Retina (tissue), 1 donor: Measurements from ENCODE around the gene FOXP1.

Source experiments
- DNase-seq: peaks from one replicate; pipeline ENCODE4 v3.0.0-alpha.2; 2016

Gene FOXP1

DNA sequence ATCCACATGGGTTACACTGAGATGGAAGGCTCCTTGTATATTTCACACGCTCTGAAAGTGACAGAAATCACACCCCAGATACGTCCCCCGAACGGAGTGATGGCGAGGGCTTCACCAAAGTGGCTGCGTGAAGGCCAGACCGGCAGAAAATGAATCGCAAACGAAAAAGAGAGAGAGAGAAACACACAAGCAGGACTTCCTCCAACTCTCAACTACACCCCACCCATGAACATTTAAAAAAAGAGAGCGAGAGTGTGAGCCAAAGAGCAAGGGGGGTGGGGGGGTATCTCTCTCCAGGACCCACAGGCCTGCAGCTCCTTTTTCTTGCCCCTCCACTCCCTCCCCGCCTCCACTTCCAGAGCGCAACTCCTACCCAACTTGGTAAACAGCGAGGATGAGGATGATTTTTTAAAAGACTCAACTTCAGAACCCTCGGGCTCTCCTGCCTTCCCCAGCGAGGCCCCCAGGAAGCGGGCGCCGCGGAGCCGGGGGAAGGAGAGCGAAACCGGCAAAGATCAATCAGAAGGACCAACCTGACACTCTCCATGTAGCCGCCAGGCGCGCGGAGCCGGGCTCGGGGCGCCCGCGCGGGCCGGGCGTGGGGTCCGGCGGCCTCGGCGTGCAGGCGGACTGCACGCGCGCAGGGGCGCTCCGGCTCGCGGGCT, 519.1 kb downstream of the FOXP1 start:
- DNase-seq: peak; percentile 83

- no peak for DNase-seq
These were observed 519.7 kb downstream of the FOXP1 start for GRCh38 chr3:71063773-71064290.

GRCh38 chr3:71062952-71063772, 520.4 kb downstream of the FOXP1 start:
- no peak for DNase-seq

DNA sequence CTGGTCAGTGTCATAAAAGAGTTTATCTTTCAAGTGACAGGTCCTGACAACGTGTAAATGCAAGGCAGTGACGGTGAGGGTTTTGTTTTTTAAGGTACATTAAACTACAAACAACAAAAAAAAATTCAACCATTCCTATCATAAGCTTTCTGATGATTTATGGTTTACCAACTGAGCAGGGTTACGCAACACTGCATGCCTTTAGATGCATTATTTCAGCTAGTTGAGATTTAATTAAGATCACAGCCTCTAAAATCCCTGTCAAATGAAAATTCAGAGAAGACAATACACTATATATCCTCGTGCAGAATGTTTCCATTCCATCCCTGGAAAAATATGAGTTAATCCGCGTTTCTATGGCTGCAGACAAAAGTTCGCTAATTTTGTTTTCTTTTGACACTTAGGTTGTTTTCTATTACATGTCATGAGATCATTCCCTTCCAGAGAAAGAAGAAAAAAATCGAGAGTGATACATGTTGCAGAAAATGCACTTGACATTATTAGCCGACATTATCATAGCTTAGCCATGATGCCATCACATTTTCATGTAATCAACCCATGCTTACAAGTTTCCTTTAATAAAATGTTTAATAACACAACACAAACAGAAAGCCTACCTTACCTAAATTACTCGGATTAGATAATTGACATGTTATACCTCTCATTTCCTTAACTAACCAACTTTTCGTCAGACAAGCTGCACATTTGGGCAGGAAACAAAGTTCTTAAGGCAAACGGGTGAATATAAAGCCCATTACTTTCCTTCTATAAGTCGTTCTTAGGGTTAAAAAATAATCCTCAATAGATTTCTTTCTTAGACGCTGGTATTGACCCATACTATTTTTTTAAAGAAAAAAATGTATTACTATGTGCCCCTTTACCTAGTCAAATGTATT, 521.2 kb downstream of the FOXP1 start:
- DNase-seq: no peak

DNA sequence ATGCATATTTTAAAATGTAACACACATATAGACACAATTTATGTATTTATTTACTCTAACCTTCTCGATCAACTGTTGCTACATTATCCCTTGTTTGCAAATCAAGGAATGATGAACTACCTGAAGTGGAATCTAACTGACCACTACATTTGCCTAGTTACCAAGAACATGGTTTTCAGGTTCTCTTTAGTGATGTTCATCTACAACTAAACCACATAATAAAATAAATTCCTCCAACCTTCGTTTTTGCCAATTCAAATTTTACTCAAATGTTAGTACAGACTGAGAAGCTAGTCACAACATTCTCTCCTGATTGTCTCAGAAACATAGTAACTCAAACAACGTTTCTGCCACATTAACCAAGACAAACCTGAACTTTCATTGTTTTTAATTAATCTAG, 521.9 kb downstream of the FOXP1 start:
- no peak for DNase-seq

DNA sequence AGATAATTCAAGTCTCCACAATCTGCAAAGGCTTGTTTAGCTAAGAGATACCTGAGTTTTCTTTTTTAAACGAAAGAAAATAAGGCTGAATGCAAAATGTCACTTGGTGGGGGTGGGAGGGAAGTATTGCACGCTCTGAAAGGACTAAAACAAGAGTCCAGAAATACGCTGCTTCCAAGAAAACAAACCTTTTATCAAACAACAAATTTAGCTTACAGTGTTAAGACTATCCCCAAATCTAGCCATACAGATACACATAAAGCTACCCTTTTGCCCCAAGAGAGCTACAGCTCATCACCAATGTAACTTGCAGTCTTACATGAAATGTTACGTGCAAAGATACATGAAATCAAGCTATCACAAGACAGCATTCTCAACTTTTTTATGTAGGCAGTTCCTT, 522.5 kb downstream of the FOXP1 start:
- DNase-seq: no peak

DNA sequence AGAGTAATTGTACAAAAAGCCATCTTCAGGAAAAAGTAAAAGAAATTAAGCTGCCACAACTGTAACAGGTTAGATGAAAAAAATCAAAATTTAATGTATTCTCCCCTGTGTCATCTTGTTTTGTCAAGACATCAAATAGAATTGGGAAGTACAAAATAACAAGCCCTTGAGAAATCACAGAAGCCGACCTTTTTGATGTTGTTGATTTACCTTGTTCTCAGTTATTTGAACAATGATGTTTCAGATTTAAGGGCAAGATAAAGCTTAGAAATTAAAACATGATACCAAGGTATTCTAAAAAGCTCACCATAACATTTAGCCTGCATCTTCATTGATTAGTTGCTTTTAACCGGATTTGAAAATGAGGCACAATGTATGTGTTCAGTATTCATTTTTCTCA, 523.0 kb downstream of the FOXP1 start:
- DNase-seq: no peak

DNA sequence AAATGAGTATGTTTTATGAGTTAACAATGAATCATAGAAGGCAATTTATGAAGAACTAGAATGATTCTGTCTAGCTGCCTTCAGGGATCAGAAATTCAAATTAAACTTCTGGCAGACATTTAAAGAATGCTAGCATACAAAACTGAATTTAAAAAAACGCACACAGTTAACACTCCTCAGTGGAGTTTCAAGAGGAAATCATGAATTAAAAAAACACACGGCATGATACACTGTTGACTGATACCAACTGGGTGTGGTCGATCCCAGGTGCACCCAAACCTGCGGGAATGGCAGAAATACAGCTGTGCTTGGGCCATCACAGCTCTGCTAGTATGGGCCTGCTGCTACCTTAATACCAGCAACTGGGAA, 526.0 kb downstream of the FOXP1 start:
- DNase-seq: no peak

GRCh38 chr3:71056327-71056726, 527.2 kb downstream of the FOXP1 start:
- DNase-seq: no peak

- DNase-seq: no peak
These were observed 528.1 kb downstream of the FOXP1 start for GRCh38 chr3:71055257-71056001.

DNA sequence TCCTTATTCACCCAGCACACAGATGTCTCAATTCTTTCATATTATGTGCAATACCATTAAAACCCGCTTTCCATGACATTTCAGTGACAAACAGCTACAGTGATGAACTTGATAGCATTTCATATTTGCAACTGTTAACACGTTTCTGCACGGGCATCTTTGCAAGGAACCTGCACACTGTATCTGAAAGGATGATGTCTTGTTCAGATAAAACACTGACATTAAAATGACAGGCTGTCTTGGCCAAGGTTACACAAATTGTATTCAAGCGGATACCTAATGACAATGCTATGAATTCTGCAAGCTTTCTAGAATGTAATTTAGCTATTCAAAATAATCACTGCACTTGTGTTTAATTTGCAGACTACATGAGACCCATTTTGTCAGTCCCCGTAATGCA, 529.2 kb downstream of the FOXP1 start:
- DNase-seq: no peak

GRCh38 chr3:71053495-71053894, 530.0 kb downstream of the FOXP1 start:
- no peak for DNase-seq

- no peak for DNase-seq
These were observed 530.8 kb downstream of the FOXP1 start for GRCh38 chr3:71052716-71053115.

DNA sequence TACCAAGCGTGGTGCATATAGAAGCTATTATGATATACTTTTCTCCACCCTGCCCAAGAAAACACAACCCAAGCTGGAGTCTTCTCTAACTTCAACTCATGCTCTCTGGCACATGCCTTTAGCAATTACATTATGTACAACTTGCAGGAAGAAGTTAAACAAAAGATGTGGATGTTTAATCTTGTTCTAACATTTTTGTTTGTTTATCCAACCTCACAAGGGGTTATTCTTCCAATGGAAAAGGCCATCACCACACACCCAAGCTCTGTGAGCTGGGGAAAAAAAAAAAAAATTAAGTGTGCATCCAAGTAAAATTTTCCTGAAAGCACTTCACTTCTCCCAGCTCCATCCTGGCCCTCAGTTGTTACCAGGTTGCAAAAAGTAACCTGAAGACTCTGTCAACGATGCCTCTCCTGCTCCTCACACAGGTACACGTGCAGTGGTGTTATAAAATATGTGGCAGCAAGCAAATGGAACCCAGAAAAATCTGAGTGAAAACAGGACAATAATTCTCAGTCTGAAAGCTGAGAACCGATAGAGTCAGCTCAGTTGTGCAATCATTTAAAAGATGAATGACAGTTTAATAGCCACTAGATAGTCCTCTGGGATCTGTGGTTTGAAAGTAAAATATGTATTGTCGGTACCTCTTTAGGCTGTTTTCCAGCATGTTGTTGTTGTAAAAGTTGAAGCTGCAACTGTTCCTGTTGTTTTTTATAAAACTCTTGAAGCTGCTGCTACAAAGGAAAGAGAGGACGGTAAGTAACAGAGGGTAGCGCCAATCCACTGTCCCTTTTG, 531.4 kb downstream of the FOXP1 start:
- no peak for DNase-seq

DNA sequence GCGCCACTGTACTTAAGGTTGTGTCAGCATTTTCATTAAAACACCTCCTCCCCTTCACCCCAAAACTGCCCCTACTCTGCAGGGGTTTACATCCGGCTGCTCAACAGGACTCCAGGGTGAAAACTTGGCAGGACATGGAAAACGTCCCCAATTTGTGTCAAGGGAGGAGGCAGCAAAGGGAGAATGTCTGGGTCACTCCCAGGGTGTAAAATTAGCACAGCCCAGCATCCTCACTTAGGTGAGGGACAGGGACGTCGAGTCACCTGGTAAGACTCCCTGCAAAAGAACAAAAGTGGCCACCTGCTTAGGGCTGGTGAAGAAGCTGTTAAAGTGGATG, 532.3 kb downstream of the FOXP1 start:
- DNase-seq: no peak

DNA sequence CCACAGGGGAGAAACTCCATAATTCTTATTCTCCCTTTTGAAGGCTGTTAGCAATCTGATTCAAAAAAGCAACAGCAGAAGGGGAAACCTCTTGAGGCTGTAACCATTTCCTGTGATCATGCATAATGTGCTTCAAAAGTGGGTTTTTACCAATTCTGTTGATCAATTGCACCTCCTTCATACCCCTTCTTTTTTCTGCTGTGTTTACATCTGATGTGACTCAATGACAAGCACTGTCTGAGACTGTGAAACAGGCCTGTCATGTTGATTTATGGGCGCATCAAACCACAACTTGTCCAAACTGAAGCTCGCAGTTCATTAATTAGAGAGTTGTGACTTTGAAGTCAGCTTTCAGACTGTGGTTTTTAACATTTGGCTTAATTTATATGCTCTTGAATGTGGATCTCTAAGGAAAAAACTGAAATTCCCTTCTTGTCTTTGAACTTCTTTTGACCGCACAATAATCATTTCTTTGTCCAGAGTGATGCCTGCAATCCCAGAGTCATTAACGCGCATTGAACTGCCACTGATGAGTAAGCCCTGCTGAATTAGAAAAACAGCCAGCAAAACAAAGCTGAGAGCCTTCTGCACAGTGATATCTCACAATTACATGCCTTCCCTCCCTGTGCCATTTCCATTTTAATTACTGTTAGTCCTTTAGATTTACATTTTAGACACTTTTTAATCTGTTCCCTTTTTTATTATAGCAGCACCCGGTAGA, 532.8 kb downstream of the FOXP1 start:
- peak; percentile 71 for DNase-seq

- DNase-seq: no peak
These were observed 533.4 kb downstream of the FOXP1 start for GRCh38 chr3:71050166-71050537.

- DNase-seq: no peak
These were observed 534.6 kb downstream of the FOXP1 start for GRCh38 chr3:71048948-71049347.

DNA sequence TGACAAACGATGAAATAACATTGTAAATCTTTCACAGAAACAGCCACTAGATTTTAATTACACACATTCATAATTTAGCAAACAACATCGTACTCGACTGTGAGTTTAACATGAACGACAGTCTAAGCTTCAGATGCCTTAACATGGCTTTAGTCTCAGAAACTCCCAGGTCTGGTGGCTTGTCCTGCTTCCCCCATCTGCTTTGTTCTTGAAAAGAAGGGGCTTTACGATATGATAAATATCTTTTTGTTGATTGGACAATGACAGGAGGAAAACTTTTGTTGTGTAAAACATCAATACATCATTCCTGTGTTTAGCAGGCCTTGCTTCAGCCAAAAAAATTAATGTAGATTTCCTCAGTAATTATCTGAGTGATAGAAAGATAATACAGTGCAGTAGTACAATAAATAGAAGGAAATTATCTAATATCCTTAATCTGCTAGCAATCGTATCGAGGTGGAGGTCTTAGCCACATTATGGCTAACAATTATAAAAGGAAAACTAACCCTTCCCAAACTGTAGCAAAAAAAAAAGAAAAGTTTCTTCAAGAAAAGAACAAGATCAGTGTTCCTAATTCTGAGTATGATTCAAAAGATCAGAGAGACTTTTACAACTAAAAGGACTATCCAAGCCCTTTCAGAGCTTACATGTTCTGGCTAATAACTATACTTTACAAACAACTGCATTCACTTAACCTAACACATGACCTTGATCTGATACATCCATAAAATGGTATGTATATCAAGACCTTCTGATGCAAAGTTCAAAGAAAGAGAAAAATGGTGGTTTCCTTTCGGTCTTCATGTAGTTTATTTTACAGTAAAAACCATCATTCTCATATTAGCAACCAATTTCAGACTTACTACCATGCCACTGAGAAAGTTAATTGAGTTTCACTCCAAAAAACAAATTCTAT, 535.7 kb downstream of the FOXP1 start:
- no peak for DNase-seq

- no peak for DNase-seq
These were observed 536.7 kb downstream of the FOXP1 start for GRCh38 chr3:71046791-71047190.
